Tibial nerve (tissue), 4 donors: ENCODE data around the gene CNRIP1. TPM values are rescaled to one million over a fixed set of nuclear protein-coding genes. Genes with fewer than 3 reads are reported as not detected.

Source experiments
- DNase-seq, 2 donors: peaks; one replicate each; pipeline ENCODE4 v3.0.0-alpha.2; 2019; ENCODE audit warnings: low spot score in 2 of 2
- H3K27ac ChIP-seq, 4 donors: fragments of 200-600 bp; sonication (generic) in 3 of 4; one replicate each; pipeline ENCODE4 v1.5.1; 2017 to 2019; ENCODE audit warnings: mild to moderate bottlenecking in 1 of 4
- H3K27me3 ChIP-seq, 2 donors: fragments of 200-600 bp; sonication (generic) in 1 of 2; one replicate each; pipeline versions ENCODE4 v1.5.1 to v1.6.0; 2017 to 2019
- H3K36me3 ChIP-seq, 3 donors: fragments of 200-600 bp; sonication (generic); one replicate each; pipeline ENCODE4 v1.5.1; 2018 to 2019
- H3K4me1 ChIP-seq, 4 donors: fragments of 200-600 bp; sonication (generic) in 3 of 4; one replicate each; pipeline ENCODE4 v1.5.1; 2017 to 2019
- H3K4me3 ChIP-seq, 4 donors: fragments of 200-600 bp; sonication (generic) in 3 of 4; one replicate each; pipeline ENCODE4 v1.5.1; 2017 to 2019; ENCODE audit warnings: mild to moderate bottlenecking in 1 of 4, moderate library complexity in 1 of 4
- H3K9me3 ChIP-seq, 4 donors: fragments of 200-600 bp; sonication (generic) in 3 of 4; one replicate each; pipeline ENCODE4 v1.5.1; 2017 to 2019
- CTCF ChIP-seq, 5 experiments: fragments of 200-600 bp in 3 of 5; fragments of 450-650 bp in 2 of 5; sonication (generic) in 3 of 5; IDR thresholded peaks; one replicate each; pipeline ENCODE4 v1.5.1; 2016 to 2019; ENCODE audit warnings: antibody characterized with exemption in 5 of 5, mild to moderate bottlenecking in 3 of 5, moderate library complexity in 2 of 5
- EP300 ChIP-seq, 2 donors: sonication (generic); formaldehyde crosslinking; IDR thresholded peaks; one replicate each; pipeline ENCODE4 v1.6.1; 2017; ENCODE audit warnings: antibody characterized with exemption in 2 of 2, mild to moderate bottlenecking in 1 of 2
- POLR2A ChIP-seq, 2 donors: fragments of 450-650 bp; IDR thresholded peaks; one replicate each; pipeline ENCODE4 v1.6.1; 2017; ENCODE audit warnings: antibody characterized with exemption in 2 of 2, mild to moderate bottlenecking in 2 of 2, moderate library complexity in 2 of 2
- WGBS, 2 donors: methylation state at CpG; one replicate each; pipeline ENCODE4 v1.1.5; 2018; 5-methylcytosine and 5-hydroxymethylcytosine counted together
- total RNA-seq, 4 donors: library from RNA; depleted of rRNA; stranded (reverse); fragments of >200 nt; gene quantifications; one replicate each; pipeline ENCODE4 v1.1.0, GENCODE V29; 2016

The CNRIP1 gene
- total RNA-seq, 4 donors from 2014 or later, result 38.2 to 45.9 (median 42.3) TPM

DNA sequence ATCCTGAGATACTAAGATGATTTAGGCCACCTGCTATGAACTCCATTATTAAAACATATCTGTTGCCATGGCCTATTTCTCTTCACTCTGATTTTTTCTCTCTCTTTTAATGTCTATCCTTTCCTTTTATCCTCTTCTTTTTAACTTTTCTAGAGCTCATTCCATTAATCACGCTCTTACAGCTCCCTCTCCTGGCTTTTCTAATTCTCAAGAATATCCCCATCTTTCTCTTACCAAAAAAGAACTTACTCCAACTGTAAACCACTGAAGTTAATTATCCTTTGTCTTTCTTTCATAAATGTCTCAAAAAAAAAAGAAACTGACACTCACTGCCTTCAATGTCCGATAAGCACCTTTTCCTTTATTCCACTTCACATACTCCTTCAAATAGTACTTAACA lies 75.3 kb downstream of the CNRIP1 start:
- no peak overlapping the region for H3K27ac ChIP-seq
- TF ChIP-seq CTCF (IDR thresholded peaks at IDR 0.05) (no peak), EP300 (IDR thresholded peaks at IDR 0.05) (no peak), POLR2A (IDR thresholded peaks at IDR 0.05) (no peak)
- peaks cover 0 to 94% (median 40%) of the 10 kb centered on the region in 4 donors for H3K4me1 ChIP-seq
- H3K4me3 ChIP-seq, result no peak overlapping the region
- DNase-seq, result no peak
- whole genome bisulfite sequencing, 2 donors, result 57 to 63% methylated on average over 2 of the region's 2 CpGs
- H3K36me3 ChIP-seq, result no peaks in the 10 kb centered on the region
- H3K9me3 ChIP-seq, result no peaks in the 10 kb centered on the region
- H3K27me3 ChIP-seq, result no peaks in the 10 kb centered on the region

Other genes starting within 250 kb of the CNRIP1 start
- 10 to 100 TPM; 12.7 to 28.5 (median 15.4) TPM for gene PNO1, start 162.1 kb downstream of the CNRIP1 start, total RNA-seq
- gene PPP3R1, start 67.4 kb downstream of the CNRIP1 start, total RNA-seq, result 10 to 100 TPM; 31.5 to 41.7 (median 36.3) TPM
- 1 to 10 TPM; 7.8 to 9.8 (median 9.1) TPM for gene PLEK, start 45.3 kb upstream of the CNRIP1 start, total RNA-seq
- gene FBXO48, start 147.3 kb upstream of the CNRIP1 start, total RNA-seq, result 1 to 10 TPM in 3 of 4 donors, under 1 TPM in 1; 0.60 to 2.0 (median 1.2) TPM
- gene APLF, start 147.6 kb upstream of the CNRIP1 start, total RNA-seq, result 10 to 100 TPM in 3 of 4 donors, 1 to 10 TPM in 1; 6.9 to 11.6 (median 10.6) TPM